Pancreas (tissue), 10 donors: ENCODE measurements around the gene ODF2. TPM values are rescaled to one million over a fixed set of nuclear protein-coding genes. Genes with fewer than 3 reads are reported as not detected.
"Not testable (repeated sequence)": the region's sequence is repeated elsewhere in the genome, so short reads cannot be mapped to it uniquely, and the experiment has no call there.

Experiments
- ATAC-seq, 4 donors: fragments of 200-7000 bp; cut with Tn5 transposase; one replicate each; pipeline versions ENCODE4 v1.8.0 to v1.9.1; 2020; ENCODE audit warnings: mild to moderate bottlenecking in 4 of 4, moderate library complexity in 4 of 4
- DNase-seq, 6 donors: peaks; one replicate each; pipeline ENCODE4 v3.0.0-alpha.2; 2020
- FAIRE-seq: peaks from 2 replicates; lab custom pipeline; 2012; peaks lifted over from hg19 to GRCh38; lab: Jason Lieb, UNC
- H3K27ac ChIP-seq, 4 donors: fragments of 200-600 bp; sonication (generic); 1 replicate in 3 of 4; 2 replicates in 1 of 4; pipeline versions ENCODE4 v1.5.0 to v1.8.0; 2020
- H3K27me3 ChIP-seq, 4 donors: fragments of 200-600 bp; one replicate each; pipeline ENCODE4 v1.8.0; 2021
- H3K36me3 ChIP-seq, 3 donors: fragments of 200-600 bp; sonication (generic) in 1 of 3; one replicate each; pipeline versions ENCODE4 v1.5.0 to v1.8.0; 2020 to 2021
- H3K4me1 ChIP-seq, 3 donors: fragments of 200-600 bp; one replicate each; pipeline ENCODE4 v1.8.0; 2021
- H3K4me3 ChIP-seq, 4 donors: fragments of 200-600 bp; sonication (generic) in 2 of 4; one replicate each; pipeline versions ENCODE4 v1.5.0 to v1.8.0; 2020 to 2021
- H3K9me3 ChIP-seq, 4 donors: fragments of 200-600 bp; one replicate each; pipeline ENCODE4 v1.8.0; 2021
- CTCF ChIP-seq, 4 donors: fragments of 200-600 bp; sonication (generic) in 3 of 4; IDR thresholded peaks; one replicate each; pipeline versions ENCODE4 v1.5.0 to v1.8.0; 2021; ENCODE audit warnings: antibody characterized with exemption in 4 of 4
- WGBS, 2 donors: extraction: QIAGEN DNeasy Blood & Tissue Kit; methylation state at CpG; one replicate each; pipeline ENCODE4 v1.1.7; 2013; 5-methylcytosine and 5-hydroxymethylcytosine counted together
- intact Hi-C, 3 donors: fragments of 100-400 bp; cut with DNase I; formaldehyde crosslinking; loops; one replicate each; pipeline versions ENCODE4 v1.11.1 to v1.14.2; 2022
- polyA plus RNA-seq, 2 donors: library from polyadenylated mRNA; stranded (reverse); fragments of 200-250 nt; gene quantifications; one replicate each; pipeline ENCODE4 v1.2.3, GENCODE V29; 2013
- total RNA-seq, 6 donors: library from RNA; stranded (reverse); fragmentation: NEBNext Ultra II Directional in 4 of 6; extraction: Animal tissue kit (Norgen Biotek cat#: 25700) in 4 of 6; gene quantifications; one replicate each; pipeline versions ENCODE4 v1.2.1 to v1.2.4, GENCODE V29; 2021 to 2023
- donor health status: healthy with polysubstance abuse.
- donor health status: DM: no; HTN: no; CAD: no; lungs with moderate emphysema.
- donor health status: DM: no; HTN: no; CAD: no.
- donor health status: control.
- donor health status: control.
- donor health status: Bipolar disorder and iron deficiency.
- donor health status: DM: yes; HTN: yes; CAD: no.
- donor health status: DM: no; HTN: no; CAD: no.
- donor health status: DM: no; HTN: no; CAD: no.
- donor health status: DM: yes; HTN: yes; CAD: no.

The ODF2 gene
- total and polyA plus RNA-seq, 8 donors: 8.0 to 15.0 (median 9.8) TPM

- no peak overlapping the region for H3K4me3 ChIP-seq
- ATAC-seq (no peak), FAIRE-seq (no peak), DNase-seq (no peak)
- intact Hi-C loops: no loop called here
- no peak for TF ChIP-seq CTCF (IDR thresholded peaks at IDR 0.05)
- no peaks in the 10 kb centered on the region for H3K27me3 ChIP-seq
- WGBS, 2 donors: 88 to 92% methylated on average over 11 of the region's 11 CpGs
- peaks cover 0 to 18% (median 4%) of the 10 kb centered on the region in 3 donors for H3K36me3 ChIP-seq
- H3K4me1 ChIP-seq: no peaks in the 10 kb centered on the region
- H3K9me3 ChIP-seq: no peaks in the 10 kb centered on the region
- H3K27ac ChIP-seq: no peak overlapping the region
These were observed 42.2 kb downstream of the ODF2 start for GRCh38 chr9:128497824-128498610.

GRCh38 chr9:128498911-128499310, 43.1 kb downstream of the ODF2 start:
- intact Hi-C loops: no loop called here
- H3K27ac ChIP-seq: no peak overlapping the region
- no peak for TF ChIP-seq CTCF (IDR thresholded peaks at IDR 0.05)
- ATAC-seq (no peak), FAIRE-seq (no peak), DNase-seq (no peak)
- no peaks in the 10 kb centered on the region for H3K9me3 ChIP-seq
- peaks cover 0 to 5% (median 4%) of the 10 kb centered on the region in 3 donors for H3K4me1 ChIP-seq
- 91 to 94% methylated on average over 9 of the region's 9 CpGs for WGBS, 2 donors
- no peak overlapping the region for H3K4me3 ChIP-seq
- H3K36me3 ChIP-seq: peaks cover 0 to 9% (median 4%) of the 10 kb centered on the region in 3 donors
- no peaks in the 10 kb centered on the region for H3K27me3 ChIP-seq

- no peak for ATAC-seq
- Histone ChIP-seq H3K9me3 (no peaks in the 10 kb centered on the region), H3K36me3 (peaks cover 0 to 9% (median 4%) of the 10 kb centered on the region in 3 donors), H3K27me3 (no peaks in the 10 kb centered on the region), H3K4me1 (peaks cover 0 to 7% (median 4%) of the 10 kb centered on the region in 3 donors), H3K4me3 (no peak overlapping the region), H3K27ac (no peak overlapping the region)
- DNase-seq: no peak
- FAIRE-seq: no peak
- intact Hi-C loops: no loop called here
- no peak for TF ChIP-seq CTCF (IDR thresholded peaks at IDR 0.05)
- 87 to 93% methylated on average over 15 of the region's 15 CpGs for WGBS, 2 donors
These were observed 44.1 kb downstream of the ODF2 start for GRCh38 chr9:128499920-128500319.

GRCh38 chr9:128503415-128503825, 47.6 kb downstream of the ODF2 start:
- 53 to 54% methylated on average over 14 of the region's 14 CpGs for WGBS, 2 donors
- H3K4me3 ChIP-seq: peak overlapping the region in 1 of 4 donors; percentile 95

GRCh38 chr9:128503870-128504269, 48.1 kb downstream of the ODF2 start:
- Histone ChIP-seq H3K9me3 (no peaks in the 10 kb centered on the region), H3K27ac (peak overlapping the region in 2 of 4 donors; percentile 80 to 84), H3K27me3 (no peaks in the 10 kb centered on the region), H3K36me3 (peaks cover 0 to 9% (median 1%) of the 10 kb centered on the region in 3 donors), H3K4me1 (peaks cover 4 to 22% (median 10%) of the 10 kb centered on the region in 3 donors), H3K4me3 (peak overlapping the region; percentile 68 to 95 (median 73))
- FAIRE-seq (no peak), DNase-seq (peak in 3 of 6 donors; percentile 12 to 35 (median 26)), ATAC-seq (peak; percentile 36 to 58 (median 48))
- 9 to 10% methylated on average over 11 of the region's 11 CpGs for WGBS, 2 donors
- TF ChIP-seq CTCF (IDR thresholded peaks at IDR 0.05): no peak
- intact Hi-C loops: no loop called here

More at GRCh38 chr9:128503415-128503825, 47.6 kb downstream of the ODF2 start:
- peaks cover 4 to 22% (median 10%) of the 10 kb centered on the region in 3 donors for H3K4me1 ChIP-seq
- H3K27me3 ChIP-seq, H3K27ac ChIP-seq, H3K36me3 ChIP-seq, ATAC-seq, DNase-seq, intact Hi-C loops, H3K9me3 ChIP-seq, FAIRE-seq: not testable (repeated sequence)
